ENCODE results near the gene DDX18.

DNA sequence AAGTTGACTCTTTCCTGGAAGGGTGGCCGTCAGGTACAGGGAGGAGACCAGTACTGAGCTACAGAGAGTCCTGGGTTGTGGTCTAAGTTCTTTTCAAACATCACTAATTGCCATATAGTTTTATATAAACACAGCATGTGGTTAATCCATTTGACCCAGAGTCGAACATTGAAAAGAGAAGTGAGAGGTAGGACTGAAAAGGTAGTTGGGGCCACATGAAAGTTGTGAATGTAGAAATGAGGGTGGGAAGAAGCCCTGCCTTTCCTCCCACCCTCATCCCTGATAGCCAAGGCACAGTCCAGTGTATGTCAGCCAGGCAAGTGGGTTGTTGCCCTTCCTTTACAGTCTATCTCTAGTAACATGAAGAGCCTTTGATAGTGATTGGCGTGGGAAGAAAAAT, 4.4 kb downstream of the DDX18 start:
- TF ChIP-seq, protein P1, sequence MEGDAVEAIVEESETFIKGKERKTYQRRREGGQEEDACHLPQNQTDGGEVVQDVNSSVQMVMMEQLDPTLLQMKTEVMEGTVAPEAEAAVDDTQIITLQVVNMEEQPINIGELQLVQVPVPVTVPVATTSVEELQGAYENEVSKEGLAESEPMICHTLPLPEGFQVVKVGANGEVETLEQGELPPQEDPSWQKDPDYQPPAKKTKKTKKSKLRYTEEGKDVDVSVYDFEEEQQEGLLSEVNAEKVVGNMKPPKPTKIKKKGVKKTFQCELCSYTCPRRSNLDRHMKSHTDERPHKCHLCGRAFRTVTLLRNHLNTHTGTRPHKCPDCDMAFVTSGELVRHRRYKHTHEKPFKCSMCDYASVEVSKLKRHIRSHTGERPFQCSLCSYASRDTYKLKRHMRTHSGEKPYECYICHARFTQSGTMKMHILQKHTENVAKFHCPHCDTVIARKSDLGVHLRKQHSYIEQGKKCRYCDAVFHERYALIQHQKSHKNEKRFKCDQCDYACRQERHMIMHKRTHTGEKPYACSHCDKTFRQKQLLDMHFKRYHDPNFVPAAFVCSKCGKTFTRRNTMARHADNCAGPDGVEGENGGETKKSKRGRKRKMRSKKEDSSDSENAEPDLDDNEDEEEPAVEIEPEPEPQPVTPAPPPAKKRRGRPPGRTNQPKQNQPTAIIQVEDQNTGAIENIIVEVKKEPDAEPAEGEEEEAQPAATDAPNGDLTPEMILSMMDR (IDR thresholded peaks at IDR 0.05): no peak
- no peak for TF ChIP-seq POLR2A (IDR thresholded peaks at IDR 0.05)

Data from uterus (tissue), 2 donors.